ENCODE data around the gene CDC25A. TPM values are rescaled to one million over a fixed set of nuclear protein-coding genes. Genes with fewer than 3 reads are reported as not detected.

CDC25A gene
- total RNA-seq, 1 donor from 2014 or later, result 25.6 TPM

DNA sequence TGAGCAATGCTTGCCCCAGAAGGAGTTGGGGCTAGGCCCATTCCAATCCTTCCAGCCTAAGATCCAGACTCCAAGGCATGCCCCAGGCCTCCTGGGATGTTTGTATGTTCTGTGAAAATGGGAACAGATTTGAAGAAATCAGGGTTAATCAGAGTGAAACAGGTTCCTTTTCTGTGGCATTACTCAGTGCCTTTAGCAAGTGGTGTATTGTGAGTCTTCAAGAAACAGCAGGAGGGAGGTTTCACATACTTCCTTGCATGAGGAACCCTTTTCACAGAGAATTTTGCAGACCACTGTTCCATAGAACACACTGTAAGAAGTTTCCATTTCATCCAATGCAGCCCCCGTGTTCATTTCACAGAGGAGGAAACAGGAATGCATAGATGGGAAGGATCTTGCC, 8.4 kb upstream of the CDC25A start:
- intact Hi-C loops (cut with micrococcal nuclease), result no loop called here

DNA sequence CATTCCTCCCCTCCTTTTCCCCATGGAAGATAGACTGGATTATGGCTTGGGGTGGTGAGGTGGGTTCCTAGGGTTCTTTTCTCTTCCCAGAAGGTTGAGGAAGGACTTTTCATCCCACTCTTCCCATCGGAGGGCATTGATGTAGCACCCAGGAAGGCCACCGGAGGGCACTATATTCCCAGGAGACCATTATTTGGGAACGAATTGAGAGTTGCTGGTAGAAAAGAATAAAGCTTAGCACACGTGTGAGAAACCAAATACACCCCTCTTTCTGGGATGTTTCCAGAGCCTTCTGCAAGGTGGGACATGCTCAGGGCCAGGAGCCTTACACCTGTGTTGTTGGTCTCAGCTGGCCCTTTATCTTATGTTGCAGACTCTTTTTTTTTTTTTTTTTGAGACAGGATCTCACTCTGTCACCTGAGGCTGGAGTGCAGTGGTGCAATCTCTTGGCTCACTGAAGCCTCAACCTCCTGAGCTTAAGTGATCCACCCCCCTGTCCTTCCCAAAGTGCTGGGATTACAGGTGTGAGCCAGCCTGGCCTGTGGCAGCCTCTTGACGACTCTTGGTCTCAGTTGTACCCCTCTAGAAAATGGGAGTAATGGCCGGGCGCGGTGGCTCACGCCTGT, 6.3 kb upstream of the CDC25A start:
- intact Hi-C loops (cut with micrococcal nuclease), result loop anchor here (1.0 kb wide), 1 partner anchor 75 kb away; no protein-coding TSS in a partner anchor

DNA sequence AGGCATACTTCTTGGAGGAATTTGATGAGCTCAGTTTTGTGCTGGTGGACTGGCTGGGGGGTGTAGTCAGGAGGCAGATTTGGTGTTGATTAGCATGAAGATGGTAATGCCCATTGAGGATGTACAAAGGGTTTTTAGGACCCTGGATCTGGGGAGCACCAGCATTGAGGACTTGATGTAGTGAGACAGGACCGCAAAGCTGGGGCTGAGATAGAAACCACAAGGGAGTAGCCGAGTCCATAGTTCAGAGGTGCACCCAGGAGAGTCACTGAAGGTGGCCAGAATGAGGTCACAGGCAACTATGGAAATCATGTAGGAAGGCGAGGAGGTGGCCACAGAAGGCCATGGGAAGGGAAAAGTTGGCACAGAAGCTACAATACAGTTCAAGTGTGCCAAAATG, 2.7 kb upstream of the CDC25A start:
- intact Hi-C loops (cut with micrococcal nuclease), result no loop called here

DNA sequence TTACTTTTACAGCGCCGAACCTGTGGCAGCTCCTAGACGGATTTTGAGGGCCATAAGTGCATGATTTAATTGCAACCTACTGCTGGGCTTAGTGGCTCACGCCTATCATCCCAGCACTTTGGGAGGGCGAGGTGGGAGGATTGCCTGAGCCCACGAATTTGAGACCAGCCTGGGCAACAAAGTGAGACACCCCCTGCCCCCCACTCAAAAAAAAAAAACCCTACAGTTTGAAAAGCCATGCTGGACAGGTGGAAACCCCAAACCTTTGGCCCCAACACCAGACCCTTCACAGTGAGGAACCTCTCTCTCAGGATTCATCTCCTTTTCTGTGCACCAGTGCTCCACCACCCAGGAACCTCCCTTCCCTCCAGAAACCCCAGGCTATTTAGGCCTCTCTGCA, 1.1 kb upstream of the CDC25A start:
- intact Hi-C loops (cut with micrococcal nuclease), result loop anchor here (2.0 to 10.0 kb wide), 5 partner anchors 77 to 1027 kb away; partner anchors contain the start of genes CCDC51, IMPDH2, NDUFAF3 and SETD2

DNA sequence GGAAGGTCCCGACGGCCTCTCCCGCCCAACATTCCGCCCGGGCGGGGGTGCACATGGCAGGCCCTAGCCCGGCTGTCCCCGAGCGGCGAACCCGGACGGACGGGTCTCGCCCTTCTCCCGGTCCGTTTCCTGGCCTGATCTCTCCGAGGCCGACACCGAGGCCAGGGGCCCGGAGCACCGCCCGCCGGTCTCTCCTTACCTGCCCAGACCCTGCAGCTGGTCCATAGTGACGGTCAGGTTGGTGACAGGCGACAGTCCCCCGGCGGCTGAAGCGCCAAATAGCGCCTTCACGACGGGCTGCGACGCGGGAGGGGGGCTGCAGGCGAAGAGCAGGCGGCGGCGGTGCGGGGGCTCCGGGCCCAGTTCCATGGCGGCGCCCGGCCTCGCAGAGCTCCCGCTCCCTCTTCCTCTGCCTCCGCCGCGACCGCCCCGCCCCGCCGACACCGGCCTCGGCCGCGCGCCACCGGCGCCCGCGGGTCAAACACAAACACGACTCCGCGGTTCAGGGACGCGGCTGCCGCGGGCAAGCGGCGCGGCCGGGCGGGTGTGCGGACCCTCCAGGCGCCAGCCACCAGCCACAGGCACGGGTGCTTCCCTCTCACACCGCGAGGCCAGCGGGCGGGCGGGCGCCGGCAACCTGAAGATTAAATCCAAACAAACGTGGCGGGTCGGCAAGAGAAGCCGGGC, 495 bp downstream of the CDC25A start:
- intact Hi-C loops (cut with micrococcal nuclease), result loop anchor here (1.0 to 10.0 kb wide), 14 partner anchors 54 to 1025 kb away; partner anchors contain the start of genes CCDC51, DHX30, ELP6 and IMPDH2

DNA sequence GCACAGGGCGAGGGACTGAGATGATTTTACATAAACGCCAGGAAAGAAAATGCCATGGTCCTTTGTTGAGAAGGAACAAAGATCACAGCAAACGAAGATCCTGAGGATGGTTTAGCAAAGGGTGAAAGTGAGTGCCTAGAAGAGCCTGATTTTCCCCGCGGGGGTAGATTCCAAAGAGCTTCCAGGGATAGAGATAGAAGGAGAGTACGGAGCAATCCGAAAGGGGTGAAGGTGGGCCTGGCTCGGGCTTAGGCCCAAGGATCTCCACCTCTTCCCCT, 977 bp downstream of the CDC25A start:
- intact Hi-C loops (cut with micrococcal nuclease), result loop anchor here (5.0 to 10.0 kb wide), 2 partner anchors 838 to 1025 kb away; partner anchors contain the start of genes IMPDH2, NDUFAF3 and SETD2

DNA sequence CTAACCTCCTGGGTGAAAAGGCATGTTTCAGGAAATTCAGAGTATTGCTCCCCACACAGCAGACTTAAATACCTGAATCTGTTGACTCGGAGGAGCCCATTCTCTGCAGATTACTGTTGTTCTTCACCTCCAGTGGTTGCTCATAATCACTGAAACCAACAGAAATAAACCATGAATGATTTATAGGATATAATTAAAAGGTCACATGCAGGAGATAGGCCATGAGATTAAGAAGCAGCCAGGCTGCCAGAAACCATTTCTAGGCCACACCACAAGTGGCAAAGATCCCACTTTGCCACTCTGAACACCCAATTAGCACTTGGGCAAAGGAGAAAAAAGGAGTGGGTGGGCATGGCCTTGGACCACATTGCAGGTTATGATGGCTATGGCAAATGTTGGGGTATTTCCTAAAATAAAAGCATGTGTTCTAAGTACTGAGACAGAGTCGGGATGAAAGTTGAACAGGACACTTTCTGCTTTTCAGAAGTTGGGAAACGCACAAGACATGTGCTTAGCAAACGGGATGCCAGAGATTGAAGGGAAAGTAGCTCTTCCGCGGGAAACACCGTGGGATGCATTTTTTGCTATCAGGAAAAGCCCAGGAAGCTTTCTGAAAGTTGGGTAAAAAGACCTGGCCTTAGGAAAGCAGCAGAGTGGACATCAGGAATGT, 1.5 kb downstream of the CDC25A start:
- intact Hi-C loops (cut with micrococcal nuclease), result loop anchor here (5.0 to 10.0 kb wide), 2 partner anchors 838 to 1024 kb away; partner anchors contain the start of genes IMPDH2, NDUFAF3 and SETD2

DNA sequence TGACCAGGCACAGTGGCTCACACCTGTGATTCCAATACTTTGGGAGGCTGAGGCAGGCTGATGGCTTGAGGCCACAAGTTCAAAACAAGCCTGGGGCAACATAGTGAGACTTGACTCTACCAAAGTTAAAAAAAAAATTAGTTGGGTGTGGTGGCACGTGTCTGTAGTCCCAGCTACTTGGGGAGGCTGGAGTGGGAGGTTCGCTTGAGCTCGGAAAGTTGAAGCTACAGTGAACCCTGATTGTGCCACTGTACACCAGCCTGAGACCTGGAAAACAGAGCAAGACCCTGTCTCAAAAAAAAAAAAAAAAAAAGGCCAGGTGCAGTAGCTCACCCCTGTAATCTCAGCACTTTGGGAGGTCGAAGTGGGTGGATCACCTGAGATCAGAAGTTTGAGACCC, 3.1 kb downstream of the CDC25A start:
- intact Hi-C loops (cut with micrococcal nuclease), result loop anchor here (5.0 to 10.0 kb wide), 2 partner anchors 840 to 1023 kb away; partner anchors contain the start of genes IMPDH2, NDUFAF3 and SETD2

DNA sequence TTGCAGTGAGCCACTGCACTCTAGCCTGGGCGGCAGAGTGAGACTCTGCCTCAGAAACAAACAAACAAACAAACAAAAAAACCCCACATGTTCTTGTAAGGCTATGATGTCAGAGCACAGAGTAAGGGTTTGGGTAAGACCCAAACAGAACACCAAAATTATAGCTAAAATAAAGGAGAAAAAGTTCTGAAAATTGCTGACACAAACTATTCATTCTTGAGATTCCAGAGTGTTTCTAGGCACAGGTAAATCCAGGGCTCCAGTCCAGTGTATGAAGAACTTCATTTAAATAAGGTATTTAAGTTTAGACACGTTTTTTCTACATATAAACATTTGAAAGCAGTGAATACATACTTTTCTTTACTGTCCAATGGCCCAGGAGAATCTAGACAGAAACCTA, 3.9 kb downstream of the CDC25A start:
- intact Hi-C loops (cut with micrococcal nuclease), result loop anchor here (10.0 kb wide), 1 partner anchor 841 kb away; the partner anchor contains the start of genes IMPDH2 and NDUFAF3

DNA sequence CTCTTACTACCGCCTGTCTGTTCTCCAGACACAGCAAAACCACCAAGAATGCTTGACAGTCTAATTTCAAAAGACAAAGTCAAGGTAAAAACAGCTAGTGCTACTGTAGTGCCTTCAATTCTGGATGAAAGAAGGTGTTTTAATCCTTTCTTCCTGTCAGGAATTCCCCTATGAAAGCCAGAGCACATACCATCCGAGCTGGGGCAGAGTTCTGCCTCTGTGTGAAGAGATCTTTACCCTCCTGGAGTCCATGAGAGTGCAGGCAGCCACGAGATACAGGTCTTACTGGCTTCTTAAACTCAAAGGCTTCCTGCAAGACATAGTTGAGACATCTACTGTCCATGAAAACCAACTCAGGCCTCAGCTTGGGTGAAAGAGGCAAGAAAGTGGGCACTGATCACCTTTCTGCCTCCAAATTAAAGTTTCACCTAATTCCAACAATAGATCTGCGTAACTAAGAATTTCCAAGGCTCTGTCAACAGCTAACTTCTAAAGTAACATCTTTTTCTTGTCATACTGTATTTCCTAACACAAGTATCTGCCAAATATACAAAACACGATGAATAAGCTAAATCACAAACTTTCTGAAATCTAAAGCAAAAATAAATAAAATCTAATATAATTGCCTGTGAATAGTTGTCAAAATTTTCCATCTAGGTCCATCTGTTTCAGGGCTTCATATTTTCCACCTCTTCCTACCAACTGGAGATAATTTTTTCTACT, 7.5 kb downstream of the CDC25A start:
- intact Hi-C loops (cut with micrococcal nuclease), result loop anchor here (10.0 kb wide), 1 partner anchor 844 kb away; the partner anchor contains the start of genes IMPDH2 and NDUFAF3

DNA sequence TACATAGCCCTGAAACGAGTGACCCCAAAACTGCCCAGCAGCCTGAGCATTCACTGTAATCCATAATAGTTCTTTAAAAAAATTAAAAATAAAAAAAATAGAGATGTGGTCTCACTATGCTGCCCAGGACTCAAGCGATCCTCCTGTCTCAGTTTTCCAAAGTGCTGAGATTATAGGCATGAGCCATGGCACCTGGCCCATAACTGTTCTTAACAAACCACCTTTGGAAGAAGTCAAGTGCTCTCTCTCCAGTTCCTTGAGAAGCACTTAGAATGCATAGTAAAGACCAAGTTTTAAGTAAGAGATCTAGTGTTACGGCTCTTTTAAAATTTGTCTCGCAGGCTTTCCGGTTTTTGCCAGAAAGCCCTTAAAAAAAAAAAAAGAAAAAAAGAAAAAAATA, 8.2 kb downstream of the CDC25A start:
- intact Hi-C loops (cut with micrococcal nuclease), result loop anchor here (10.0 kb wide), 1 partner anchor 845 kb away; the partner anchor contains the start of genes IMPDH2 and NDUFAF3

DNA sequence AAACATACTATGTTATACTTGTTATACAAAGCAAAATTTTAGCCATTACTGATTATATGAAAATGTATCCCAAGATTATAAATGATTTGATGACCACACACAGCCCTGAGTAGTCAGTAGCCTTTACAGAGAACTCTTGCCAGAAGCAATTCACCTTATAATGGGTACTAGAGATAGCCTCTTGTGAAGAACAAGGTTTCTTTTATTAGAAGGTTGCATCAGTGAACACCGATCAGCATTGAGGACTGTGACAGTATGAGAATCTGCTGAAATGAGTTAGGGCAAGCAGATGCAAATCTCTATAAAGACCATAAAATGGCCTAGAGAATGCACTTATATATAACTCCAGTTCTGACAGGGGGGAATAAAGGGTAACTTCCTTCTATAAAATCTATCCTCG, 10.1 kb downstream of the CDC25A start:
- intact Hi-C loops (cut with micrococcal nuclease), result no loop called here

DNA sequence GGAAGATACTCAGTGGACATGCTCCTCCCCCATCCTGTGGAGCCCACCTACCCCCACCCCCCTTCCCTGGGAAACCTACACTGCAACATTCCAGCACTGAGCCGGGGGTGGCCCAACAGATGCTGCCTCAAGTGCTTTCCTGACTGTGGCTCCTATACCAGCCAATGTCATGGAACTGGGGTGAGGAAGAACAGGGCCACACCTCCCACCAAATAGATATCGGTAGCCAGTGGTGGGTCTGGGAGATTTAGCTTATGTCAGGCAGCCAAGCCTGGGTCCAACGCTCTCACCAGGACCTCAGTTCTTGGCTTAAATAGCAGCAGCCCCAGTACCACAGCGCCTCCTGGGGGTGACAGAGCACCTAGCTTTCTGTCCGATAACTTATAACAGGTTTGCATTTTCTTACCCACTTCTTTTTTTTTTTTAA, 30.3 kb downstream of the CDC25A start:
- intact Hi-C loops (cut with micrococcal nuclease), result loop anchor here (1.0 to 2.0 kb wide), 2 partner anchors 167 to 321 kb away; no protein-coding TSS in a partner anchor

DNA sequence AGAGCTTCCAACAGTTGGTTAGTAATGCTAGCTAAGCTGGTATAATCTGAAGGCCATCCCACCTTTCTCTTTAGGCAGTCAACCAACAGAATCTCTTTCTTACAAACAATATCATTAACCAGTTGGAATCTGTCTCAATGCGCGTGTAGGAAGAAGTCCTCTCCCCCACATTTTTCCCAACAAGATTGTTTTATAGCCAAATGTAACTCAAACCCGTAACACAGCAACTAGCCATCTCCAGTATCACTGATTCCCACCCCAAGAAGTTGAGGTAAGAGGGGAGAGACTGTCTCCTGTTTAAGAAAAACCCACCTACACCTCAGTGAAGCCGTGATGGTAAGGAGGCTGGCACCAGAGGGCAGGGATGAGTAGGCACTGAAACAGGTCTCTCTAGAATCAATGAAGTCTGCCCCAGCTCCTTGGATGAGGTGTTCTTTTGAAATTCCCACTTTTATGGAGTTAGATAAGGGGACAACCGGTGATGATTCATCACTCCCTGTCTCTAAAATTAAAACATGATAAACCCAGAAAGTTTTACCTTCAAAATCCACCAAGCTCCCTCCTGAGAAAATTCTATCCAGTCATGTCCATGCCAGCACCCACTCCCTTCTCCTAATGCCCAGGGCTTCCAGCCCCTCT, 30.9 kb downstream of the CDC25A start:
- intact Hi-C loops (cut with micrococcal nuclease), result no loop called here

DNA sequence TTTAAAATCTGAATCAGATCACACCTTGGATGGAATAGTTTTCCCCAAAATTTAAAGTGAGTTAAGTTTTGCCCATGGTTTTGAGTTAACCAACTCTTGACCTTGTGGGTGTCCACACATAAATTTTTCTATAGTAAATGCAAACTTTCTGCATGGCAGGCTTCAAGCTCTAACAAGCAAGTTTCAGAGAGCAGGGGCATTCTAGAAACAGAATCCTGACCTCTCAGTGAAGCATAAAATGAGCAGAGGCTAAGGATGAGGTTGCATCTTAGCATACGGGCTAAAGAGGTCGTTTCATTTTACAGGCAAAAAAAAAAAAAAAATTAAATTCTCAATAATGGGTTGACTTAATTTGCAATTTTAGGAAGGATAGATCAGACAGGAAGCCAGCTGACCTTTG, 32.1 kb downstream of the CDC25A start:
- intact Hi-C loops (cut with micrococcal nuclease), result no loop called here

DNA sequence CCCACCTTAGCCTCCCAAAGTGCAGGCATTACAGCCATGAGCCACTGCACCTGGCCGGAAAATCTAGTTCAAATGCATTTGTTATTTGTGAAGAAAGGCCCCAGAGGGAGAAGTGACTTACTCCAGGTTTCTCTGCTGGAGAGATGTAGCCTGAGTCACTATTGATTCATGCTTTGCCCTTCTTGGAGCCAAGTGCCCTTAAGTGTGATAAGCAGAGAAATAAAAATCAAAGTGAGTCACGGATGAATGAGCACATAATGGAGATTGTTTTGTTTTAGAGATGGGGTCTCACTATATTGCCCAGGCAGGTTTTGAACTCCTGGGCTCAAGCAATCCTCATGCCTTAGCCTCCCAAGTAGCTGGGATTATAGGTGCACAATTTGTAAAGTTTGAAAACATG, 33.1 kb downstream of the CDC25A start:
- intact Hi-C loops (cut with micrococcal nuclease), result no loop called here

DNA sequence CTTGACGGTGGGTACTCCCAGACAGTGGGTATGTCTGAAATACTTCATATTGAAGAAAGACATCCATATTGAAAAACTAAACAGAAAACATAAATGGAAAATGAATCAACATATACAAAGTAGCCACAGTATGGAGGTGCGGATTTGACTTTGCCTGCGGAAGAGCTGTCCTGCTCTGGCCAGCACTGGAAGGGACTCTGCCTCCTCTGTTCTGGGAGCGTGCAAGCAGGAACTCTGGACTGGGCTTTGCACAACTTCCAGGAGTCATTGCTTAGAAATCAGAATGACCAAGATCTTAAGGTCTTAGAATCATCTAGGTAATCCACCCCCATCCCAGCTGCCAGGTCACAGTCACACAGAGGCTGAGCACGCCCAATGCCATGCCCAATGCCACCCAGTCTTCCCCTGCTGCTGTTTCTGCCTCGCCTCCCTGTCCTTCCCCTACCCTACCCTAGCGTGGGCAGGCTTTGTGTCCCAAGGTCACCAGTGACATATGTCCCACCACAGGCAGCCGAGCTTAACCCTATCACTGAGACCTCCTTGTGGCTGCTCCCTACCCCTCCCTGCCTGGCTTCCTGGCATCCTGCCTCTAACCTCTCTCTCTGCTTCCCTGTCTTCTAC, 36.3 kb downstream of the CDC25A start:
- intact Hi-C loops (cut with micrococcal nuclease), result loop anchor here (1.0 kb wide), 6 partner anchors 40 to 630 kb away; no protein-coding TSS in a partner anchor

DNA sequence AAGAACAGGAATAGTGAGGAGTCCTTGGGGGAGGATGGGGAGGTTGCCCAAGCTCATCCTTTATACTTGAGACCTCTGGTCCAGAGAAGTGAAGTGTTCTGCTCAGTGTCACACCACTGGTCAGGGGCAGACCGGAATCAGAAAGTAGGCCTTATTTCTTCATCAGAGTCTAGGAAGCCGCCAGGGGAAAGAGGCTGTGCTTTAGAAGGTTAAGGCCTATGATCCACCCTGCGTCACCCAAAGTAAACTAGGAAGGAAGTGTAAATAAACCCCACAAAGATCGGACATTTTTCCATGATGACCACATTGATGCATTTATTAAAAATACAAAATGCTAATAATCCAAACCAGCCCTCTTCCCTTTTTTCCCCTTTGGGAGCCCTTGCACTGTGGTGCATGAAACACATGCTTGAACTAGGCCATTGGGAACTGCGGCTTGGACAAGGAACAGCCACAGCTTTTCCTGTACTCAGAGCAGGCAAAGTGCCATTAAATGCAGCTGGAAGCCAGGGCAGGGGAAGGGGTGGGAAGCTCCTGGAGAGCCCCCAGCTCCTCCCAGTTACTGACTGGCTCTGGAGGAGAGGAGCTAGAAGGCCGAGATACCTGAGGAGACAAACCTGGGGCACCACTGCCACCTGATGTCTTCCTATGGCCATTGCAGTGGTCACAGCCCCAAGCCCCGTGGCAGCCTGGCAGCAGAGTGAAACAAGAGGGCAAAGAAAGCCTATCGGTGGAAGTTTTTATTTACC, 37.0 kb downstream of the CDC25A start:
- intact Hi-C loops (cut with micrococcal nuclease), result loop anchor here (1.0 kb wide), 6 partner anchors 39 to 629 kb away; no protein-coding TSS in a partner anchor

DNA sequence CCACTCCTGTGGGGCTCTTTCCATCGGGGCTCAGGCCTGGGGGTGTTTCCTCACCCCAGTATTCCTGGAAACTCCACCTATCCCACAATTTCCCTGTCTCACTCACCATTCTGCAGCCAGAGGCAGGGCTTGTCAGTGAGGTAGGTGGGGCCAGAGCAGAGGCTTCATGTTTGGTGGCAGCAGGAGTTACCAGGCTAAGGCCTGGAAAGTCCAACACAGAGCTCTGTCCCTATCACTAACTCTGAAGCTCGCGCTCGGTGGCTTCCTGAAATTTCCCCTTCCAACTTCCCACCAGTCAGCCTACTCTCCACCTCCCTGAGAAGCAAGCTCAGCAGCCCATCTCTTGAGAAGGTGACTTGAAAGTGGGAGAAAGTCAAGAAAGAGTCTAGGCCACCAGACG, 44.2 kb downstream of the CDC25A start:
- intact Hi-C loops (cut with micrococcal nuclease), result no loop called here

Measured in T-helper 1 cell treated with Interleukin-12 subunit alpha and Interleukin-12 subunit beta and Interleukin-4 antibody, amounts not matched to agents 30 ng/mL and 1 ng/mL, for 36 hours (primary cell).